NT2/D1 (cell line): ENCODE data around the gene HES1.
"Not testable (repeated sequence)": the region's sequence is repeated elsewhere in the genome, so short reads cannot be mapped to it uniquely, and the experiment has no call there.

ENCODE experiments used
- DNase-seq: peaks from one replicate; pipeline ENCODE4 v3.0.0-alpha.2; 2011; ENCODE audit warnings: low read depth, low spot score
- H3K27me3 ChIP-seq: 2 replicates; pipeline ENCODE4 v1.6.0; 2011; ENCODE audit warnings: mild to moderate bottlenecking; ENCODE audit not compliant: insufficient read length, insufficient read depth
- H3K36me3 ChIP-seq: 2 replicates; pipeline ENCODE4 v1.6.1; 2011; ENCODE audit warnings: mild to moderate bottlenecking, low read length, mixed read lengths; ENCODE audit not compliant: insufficient read depth, insufficient read length
- H3K4me1 ChIP-seq: 2 replicates; pipeline ENCODE4 v1.5.1; 2011; ENCODE audit not compliant: insufficient read depth, insufficient read length
- H3K4me3 ChIP-seq: 2 replicates; pipeline ENCODE4 v1.5.1; 2011; ENCODE audit warnings: low read depth; ENCODE audit not compliant: insufficient read length
- H3K9ac ChIP-seq: 2 replicates; pipeline ENCODE4 v1.6.0; 2011; ENCODE audit warnings: low read depth; ENCODE audit not compliant: insufficient read length
- H3K9me3 ChIP-seq: 2 replicates; pipeline ENCODE4 v1.5.1; 2011; ENCODE audit warnings: mild to moderate bottlenecking, low read length; ENCODE audit not compliant: insufficient read depth
- SUZ12 ChIP-seq: IDR thresholded peaks from 2 replicates; pipeline ENCODE4 v1.6.1; 2011; ENCODE audit not compliant: insufficient read length, insufficient read depth; ENCODE audit errors: extremely low read depth
- YY1 ChIP-seq: IDR thresholded peaks from 2 replicates; pipeline ENCODE4 v1.6.1; 2011; ENCODE audit not compliant: insufficient read length, insufficient read depth
- ZNF274 ChIP-seq: IDR thresholded peaks from 2 replicates; pipeline ENCODE4 v1.6.1; 2011; ENCODE audit warnings: mild to moderate bottlenecking, low read depth, low read length

HES1 gene

DNA sequence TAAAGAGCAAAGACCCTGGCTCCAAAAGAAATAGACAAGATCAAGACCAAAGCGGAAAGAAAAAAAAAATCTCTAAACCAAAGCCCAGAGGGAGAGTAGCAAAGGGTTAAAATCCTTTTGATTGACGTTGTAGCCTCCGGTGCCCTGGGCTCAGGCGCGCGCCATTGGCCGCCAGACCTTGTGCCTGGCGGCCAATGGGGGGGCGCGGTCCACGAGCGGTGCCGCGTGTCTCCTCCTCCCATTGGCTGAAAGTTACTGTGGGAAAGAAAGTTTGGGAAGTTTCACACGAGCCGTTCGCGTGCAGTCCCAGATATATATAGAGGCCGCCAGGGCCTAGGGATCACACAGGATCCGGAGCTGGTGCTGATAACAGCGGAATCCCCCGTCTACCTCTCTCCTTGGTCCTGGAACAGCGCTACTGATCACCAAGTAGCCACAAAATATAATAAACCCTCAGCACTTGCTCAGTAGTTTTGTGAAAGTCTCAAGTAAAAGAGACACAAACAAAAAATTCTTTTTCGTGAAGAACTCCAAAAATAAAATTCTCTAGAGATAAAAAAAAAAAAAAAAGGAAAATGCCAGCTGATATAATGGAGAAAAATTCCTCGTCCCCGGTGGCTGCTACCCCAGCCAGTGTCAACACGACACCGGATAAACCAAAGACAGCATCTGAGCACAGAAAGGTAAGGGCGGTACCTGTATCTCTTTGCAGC lies at the start of gene HES1:
Gene HES1, plus strand, starts transcription at position 343 of the 713 bp plus-strand sequence. Its CDS starts 233 bp downstream, at position 576.
- peaks cover 18% of the 10 kb centered on the region for H3K27me3 ChIP-seq
- DNase-seq, result peak; percentile 96

GRCh38 chr3:194086388-194087075 lies 49.4 kb upstream of the HES1 start:
- DNase-seq, result peak; percentile 87
- Histone ChIP-seq H3K9me3 (no peaks in the 10 kb centered on the region), H3K36me3 (no peaks in the 10 kb centered on the region), H3K4me3 (no peak overlapping the region), H3K27me3 (peaks cover 20% of the 10 kb centered on the region), H3K9ac (no peak overlapping the region), H3K4me1 (peaks cover 17% of the 10 kb centered on the region)
- TF ChIP-seq YY1, result no peak
- no peak for TF ChIP-seq ZNF274
- no peak for TF ChIP-seq SUZ12

More for the DNA sequence above, at the start of gene HES1:
- TF ChIP-seq ZNF274, result no peak
- no peak for TF ChIP-seq YY1
- TF ChIP-seq SUZ12, result no peak
- peak within 1 kb of the TSS; percentile 93 for H3K9ac ChIP-seq
- H3K4me3 ChIP-seq, result peak within 1 kb of the TSS; percentile 92
- peaks cover 16% of the 10 kb centered on the region for H3K4me1 ChIP-seq
- H3K9me3 ChIP-seq, result no peaks in the 10 kb centered on the region
- H3K36me3 ChIP-seq, result peaks cover 23% of the 10 kb centered on the region

DNA sequence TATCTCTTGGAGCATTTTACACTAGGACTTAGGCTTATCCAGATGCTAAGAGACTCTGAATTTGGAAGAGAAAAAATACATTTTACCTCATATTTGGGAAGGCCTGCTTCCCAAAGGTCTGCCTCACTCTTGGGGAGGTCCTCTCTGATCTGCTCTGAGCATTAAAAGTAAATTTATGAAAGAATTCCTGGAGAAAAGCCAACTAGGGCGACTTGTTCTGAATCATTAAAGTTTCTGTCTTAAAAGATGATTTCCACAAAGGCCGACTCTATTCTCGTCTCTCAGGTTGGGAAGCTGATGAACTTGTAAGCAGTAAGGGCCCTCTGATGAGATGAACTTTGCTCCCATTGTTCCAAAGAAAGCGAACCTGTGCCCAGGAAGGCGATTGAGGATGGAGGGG lies 48.7 kb upstream of the HES1 start:
- H3K9ac ChIP-seq, result no peak overlapping the region
- H3K4me3 ChIP-seq, result no peak overlapping the region
- no peaks in the 10 kb centered on the region for H3K9me3 ChIP-seq
- no peaks in the 10 kb centered on the region for H3K36me3 ChIP-seq
- TF ChIP-seq SUZ12 (no peak), ZNF274 (no peak), YY1 (no peak)
- H3K27me3 ChIP-seq, result peaks cover 20% of the 10 kb centered on the region
- peaks cover 17% of the 10 kb centered on the region for H3K4me1 ChIP-seq
- no peak for DNase-seq

DNA sequence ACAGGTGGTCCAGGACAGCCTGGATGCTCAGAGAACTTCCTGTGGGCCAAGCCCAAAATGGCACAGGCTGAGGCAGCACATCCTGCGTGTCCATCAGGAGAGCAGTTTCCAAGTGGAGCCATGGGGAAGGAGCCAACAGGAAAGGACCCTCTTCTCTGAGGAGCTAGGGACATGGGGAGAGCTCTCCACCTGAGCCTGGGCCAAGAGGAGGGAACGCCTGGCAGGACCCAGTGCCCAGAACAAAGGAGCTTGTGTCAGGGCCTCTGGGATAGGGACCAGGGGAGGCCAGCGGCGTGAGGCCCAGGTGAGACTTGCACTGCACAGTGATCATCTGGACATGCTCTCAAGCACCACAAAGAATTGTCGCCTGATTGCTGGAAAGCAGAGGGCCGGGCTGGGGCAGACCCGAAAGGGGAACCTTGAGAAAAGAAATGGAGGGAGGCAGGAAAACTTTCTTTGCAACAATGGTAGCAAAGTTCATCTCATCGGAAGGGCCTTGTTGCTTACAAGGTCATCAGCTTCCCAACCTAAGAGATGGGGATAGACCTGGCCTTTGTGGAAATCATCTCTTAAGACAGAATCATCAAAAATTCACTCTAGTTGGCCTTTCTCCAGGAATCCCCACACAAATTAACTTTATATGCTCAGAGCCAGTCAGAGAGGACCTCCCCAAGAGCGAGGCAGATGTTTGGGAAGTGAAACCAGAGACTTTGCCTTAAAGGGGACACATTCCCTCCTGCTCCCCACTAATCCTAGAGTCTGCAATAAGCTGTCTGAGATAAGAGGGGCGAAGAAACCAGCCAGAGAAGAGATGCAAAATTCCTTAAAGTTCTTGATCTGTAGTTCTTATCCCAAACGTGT lies 47.7 kb upstream of the HES1 start:
- Histone ChIP-seq H3K9ac (no peak overlapping the region), H3K36me3 (no peaks in the 10 kb centered on the region), H3K4me3 (no peak overlapping the region), H3K9me3 (no peaks in the 10 kb centered on the region), H3K27me3 (peaks cover 16% of the 10 kb centered on the region), H3K4me1 (peaks cover 18% of the 10 kb centered on the region)
- DNase-seq, result no peak
- TF ChIP-seq YY1, result no peak
- no peak for TF ChIP-seq ZNF274
- TF ChIP-seq SUZ12, result no peak

- Histone ChIP-seq H3K9me3 (no peaks in the 10 kb centered on the region), H3K4me1 (peaks cover 20% of the 10 kb centered on the region), H3K27me3 (peaks cover 4% of the 10 kb centered on the region), H3K4me3 (no peak overlapping the region), H3K36me3 (no peaks in the 10 kb centered on the region), H3K9ac (peak overlapping the region; percentile 21)
- peak; percentile 80 for DNase-seq
- no peak for TF ChIP-seq SUZ12
- TF ChIP-seq ZNF274, result no peak
- TF ChIP-seq YY1, result no peak
Observed at GRCh38 chr3:194089357-194090177, 46.4 kb upstream of the HES1 start.

- H3K9ac ChIP-seq, H3K4me3 ChIP-seq, H3K9me3 ChIP-seq, H3K27me3 ChIP-seq, DNase-seq, H3K36me3 ChIP-seq: not testable (repeated sequence)
- peaks cover 20% of the 10 kb centered on the region for H3K4me1 ChIP-seq
Observed at GRCh38 chr3:194090178-194090555, 45.8 kb upstream of the HES1 start.
